Left kidney (tissue), 2 donors: ENCODE data around the gene TSPEAR. TPM values are rescaled to one million over a fixed set of nuclear protein-coding genes. Genes with fewer than 3 reads are reported as not detected.

ENCODE experiments used
- DNase-seq: peaks from one replicate; pipeline ENCODE4 v3.0.0-alpha.2; 2013
- polyA plus RNA-seq: library from polyadenylated mRNA; unstranded; fragments of 120-200 nt; gene quantifications from one replicate; pipeline ENCODE4 v1.2.1, GENCODE V29; 2013; ENCODE audit not compliant: insufficient read length

TSPEAR gene
- polyA plus RNA-seq, 1 donor, result 0.96 TPM

GRCh38 chr21:44547656-44548331 lies 163.6 kb downstream of the TSPEAR start:
- no peak for DNase-seq

DNA sequence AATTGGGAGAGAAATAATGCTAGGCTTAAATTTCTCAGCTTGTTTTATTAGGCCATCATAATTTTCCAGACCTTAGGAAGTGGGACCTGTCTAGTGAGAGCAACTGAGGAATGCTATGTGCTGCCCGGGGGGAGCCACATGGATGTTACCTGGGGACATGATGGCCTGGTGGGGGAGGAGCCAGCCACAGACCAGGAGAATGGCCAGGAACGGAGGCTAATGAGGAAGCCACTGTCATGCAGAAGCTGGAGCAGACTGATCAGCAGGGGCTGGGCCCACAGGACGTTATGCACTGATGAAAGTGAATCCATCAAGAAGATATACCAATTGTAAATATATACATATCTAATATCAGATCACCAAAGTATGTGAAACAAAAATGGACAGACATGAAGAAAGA lies 166.8 kb downstream of the TSPEAR start:
- no peak for DNase-seq

DNA sequence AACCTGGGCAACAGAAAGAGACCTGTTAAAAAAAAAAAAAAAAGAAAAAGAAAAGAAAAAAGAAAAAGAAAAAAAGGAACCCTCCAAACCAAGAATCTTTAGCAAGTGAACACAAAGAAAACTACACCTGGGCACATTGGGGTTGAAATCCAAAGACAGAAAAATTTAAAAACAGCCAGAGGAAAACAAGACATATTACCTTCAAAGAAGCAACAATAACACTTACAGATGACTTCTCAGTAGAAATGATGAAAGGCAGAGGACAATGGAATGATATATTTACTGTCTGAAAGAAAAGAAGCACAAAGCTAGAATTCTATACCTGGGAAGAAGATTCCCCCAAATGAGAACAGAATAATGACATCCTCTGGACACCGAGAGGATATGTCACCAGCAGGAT lies 168.7 kb downstream of the TSPEAR start:
- no peak for DNase-seq

GRCh38 chr21:44540741-44541288 lies 170.6 kb downstream of the TSPEAR start:
- no peak for DNase-seq

- DNase-seq, result no peak
Observed at GRCh38 chr21:44539991-44540666, 171.2 kb downstream of the TSPEAR start, which contains the start of gene KRTAP10-1. KRTAP10-1 (minus strand) TSS chr21:44540195; CDS start chr21:44540150, 45 bp downstream.

GRCh38 chr21:44539046-44539445 lies 172.3 kb downstream of the TSPEAR start:
- no peak for DNase-seq

- DNase-seq, result no peak
Observed at GRCh38 chr21:44537930-44538911, 173.2 kb downstream of the TSPEAR start.

- DNase-seq, result no peak
Observed at GRCh38 chr21:44535963-44536362, 175.4 kb downstream of the TSPEAR start.

DNA sequence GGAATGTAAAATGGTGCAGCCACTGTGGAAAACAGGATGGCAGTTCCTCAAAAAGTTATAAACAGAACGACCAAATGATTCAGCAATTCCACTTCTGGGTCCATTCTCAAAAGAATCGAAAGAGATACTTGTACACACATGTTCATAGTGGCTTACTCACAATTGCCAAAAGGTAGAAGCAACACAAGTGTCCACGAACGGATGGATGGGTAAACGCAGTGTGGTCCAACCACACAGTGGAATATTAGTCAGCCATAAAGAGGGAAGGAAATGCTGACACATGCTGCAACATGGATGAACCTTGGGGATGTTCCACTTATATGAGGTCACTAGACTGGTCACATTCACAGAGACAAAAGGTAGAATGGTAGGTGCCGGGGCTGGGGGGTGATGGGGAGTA lies 176.7 kb downstream of the TSPEAR start:
- no peak for DNase-seq

DNA sequence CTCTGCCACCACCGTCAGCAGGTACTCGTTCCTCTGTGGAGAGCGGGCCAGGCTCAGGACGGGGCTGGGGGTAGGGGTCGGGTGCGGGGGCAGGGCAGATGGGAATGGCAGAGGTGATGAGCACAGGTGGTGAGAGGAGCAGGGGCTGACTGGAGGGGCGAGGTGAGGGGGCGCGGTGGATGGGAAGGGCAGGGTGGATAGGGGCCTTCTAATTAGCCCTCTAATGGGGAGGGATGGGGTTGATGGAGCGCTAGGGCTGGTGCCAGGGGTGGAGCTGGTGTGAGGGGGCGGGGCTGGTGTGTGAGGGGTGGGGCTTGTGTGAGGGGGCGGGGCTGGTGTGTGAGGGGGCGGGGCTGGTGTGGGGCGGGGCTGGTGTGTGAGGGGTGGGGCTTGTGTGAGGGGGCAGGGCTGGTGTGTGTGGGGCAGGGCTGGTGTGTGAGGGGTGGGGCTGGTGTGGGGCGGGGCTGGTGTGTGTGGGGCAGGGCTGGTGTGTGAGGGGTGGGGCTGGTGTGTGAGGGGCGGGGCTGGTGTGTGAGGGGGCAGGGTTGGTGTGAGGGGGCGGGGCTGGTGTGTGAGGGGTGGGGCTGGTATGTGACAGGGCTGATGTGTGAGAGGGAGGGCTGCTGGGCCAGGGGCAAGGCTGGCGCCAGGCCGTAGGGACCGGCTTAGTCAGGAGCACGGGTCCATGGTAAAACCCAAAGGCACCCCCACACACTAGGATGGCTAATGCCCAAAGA lies 177.3 kb downstream of the TSPEAR start:
- DNase-seq, result no peak

DNA sequence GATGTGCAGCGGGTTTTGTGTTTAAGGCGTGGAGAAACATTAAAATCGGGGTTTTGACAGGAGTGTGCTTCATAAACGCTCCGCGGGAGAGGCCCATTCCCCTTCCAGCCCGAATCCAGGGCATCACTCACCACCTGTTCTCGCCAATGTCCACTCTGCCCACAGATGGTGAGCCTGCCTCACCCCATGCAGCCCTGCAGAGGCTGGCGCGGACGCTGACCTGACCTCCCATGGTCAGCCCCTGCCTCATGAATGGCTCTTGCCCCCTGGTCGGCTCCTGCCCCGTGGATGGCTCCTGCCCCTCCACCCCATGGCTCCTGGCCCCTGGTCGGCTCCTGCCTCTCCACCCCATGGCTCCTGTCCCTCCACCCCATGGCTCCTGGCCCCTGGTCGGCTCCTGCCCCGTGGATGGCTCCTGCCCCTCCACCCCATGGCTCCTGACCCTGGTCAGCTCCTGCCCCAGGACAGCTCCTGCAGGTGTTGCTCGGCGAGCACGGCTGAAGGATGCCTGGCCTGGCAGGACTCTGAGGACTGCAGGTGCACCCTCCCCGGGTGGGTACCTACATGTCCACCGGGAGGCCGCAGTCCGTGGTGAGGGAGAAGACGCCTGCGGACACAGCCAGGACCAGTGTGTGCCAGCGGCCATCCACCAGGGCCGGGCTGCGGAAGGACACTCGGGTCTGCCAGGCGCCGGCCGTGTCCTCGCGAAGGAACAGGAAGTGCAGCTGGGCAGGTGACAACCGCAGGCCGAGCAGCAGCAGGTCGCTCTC lies 178.1 kb downstream of the TSPEAR start:
- no peak for DNase-seq

DNA sequence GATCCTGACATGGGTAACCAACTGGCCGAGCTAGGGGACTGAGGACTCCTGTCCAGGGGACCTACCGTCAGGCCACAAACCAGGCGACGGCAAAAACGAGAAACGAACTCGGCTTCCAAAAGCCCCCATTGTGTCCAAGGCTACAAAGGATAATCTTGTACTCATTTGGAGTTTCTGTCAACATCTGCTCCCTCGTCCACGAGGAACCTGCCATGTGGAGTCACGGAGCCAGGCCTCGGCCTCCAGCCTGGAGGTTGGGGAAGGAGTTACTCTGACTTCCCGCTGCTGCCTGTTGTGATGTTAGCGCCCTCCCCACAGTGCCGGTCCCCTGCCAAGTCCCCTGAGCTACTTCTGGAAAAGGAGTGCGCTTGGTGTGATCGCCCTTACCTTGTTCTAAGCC lies 178.7 kb downstream of the TSPEAR start:
- no peak for DNase-seq

- no peak for DNase-seq
Observed at GRCh38 chr21:44531606-44532564, 179.5 kb downstream of the TSPEAR start.

- no peak for DNase-seq
Observed at GRCh38 chr21:44530903-44531605, 180.3 kb downstream of the TSPEAR start.

GRCh38 chr21:44530221-44530902 lies 181.0 kb downstream of the TSPEAR start:
- no peak for DNase-seq

DNA sequence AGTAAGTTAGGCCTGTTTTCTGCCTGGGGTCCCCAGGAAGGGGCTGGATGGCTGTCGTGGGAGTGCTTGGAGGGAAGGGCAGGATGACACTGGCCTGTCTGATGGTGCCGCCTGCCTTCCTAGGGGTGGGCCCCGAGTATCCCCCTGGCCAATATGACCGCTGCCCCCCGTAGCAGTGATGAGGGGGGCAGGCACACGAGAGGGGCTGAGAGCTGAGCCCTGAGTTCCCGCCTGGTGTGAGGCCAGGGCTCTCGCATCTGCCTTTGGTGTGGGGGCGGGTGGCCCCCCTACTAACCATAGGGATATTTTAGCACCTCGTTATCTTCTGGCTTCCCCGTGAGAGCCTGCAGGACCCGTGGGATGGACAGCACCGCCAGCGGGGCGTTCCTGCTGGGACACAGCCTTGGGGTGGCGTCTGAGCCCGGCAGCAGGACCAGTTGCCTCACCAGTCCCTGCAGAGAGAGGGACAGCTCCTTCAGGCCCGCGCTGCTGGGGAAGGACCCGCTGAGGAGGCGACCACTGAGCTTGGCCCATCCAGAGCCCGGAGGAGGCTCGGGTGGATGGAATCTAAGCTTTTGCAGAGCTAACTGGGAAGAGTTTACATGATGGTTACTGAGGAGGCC lies 181.8 kb downstream of the TSPEAR start:
- DNase-seq, result no peak

DNA sequence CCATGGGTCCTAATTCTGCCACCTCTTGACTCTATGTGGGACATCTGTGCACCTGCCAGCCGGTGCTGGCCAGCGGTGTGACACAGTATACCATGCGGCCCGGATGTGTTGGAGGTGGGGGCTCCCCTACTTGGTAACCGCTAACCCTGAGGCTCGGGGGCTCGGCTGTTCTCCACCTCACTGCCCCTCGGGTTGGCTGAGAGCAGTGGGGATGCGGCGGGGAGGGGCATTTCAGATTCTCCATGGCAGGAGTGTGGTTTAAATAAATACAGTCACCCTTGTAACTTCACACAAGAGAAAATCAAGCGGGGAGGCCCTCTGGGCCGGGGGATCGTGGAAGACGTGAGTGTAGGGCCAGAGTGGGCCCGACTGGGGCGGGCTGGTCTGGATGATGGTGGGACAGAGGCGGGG lies 182.4 kb downstream of the TSPEAR start:
- no peak for DNase-seq

- DNase-seq, result no peak
Observed at GRCh38 chr21:44528634-44528995, 182.8 kb downstream of the TSPEAR start.
